ENCODE results near the gene SOX6. TPM values are rescaled to one million over a fixed set of nuclear protein-coding genes. Genes with fewer than 3 reads are reported as not detected.

The SOX6 gene
- total RNA-seq, 1 experiment from 2014 or later = not detected

GRCh38 chr11:16252373-16252772 lies 104.0 kb downstream of the SOX6 start:
- H3K9me3 Mint-ChIP-seq = peaks cover 11 to 15% of the 10 kb centered on the region in 2 experiments
- Histone ChIP-seq H3K4me2 (ENCODE audit: insufficient read depth, insufficient read length, low read length) (no peak overlapping the region), H4K8ac (replicated peaks; ENCODE audit: insufficient read length, low read depth, low read length) (no peak overlapping the region), H2AFZ (ENCODE audit: low read length) (peak overlapping the region; percentile 74), H4K5ac (ENCODE audit: insufficient read length, low read depth, low read length) (no peak overlapping the region), H2BK20ac (ENCODE audit: low read depth, low read length, poor library complexity, severe bottlenecking) (no peak overlapping the region), H3T11ph (ENCODE audit: low read length) (no peak overlapping the region), H3K4ac (ENCODE audit: low read depth, low read length) (no peak overlapping the region), H4K20me1 (ENCODE audit: control insufficient read depth, insufficient read depth, insufficient read length) (no peaks in the 10 kb centered on the region), H3K27ac (ENCODE audit: insufficient read length, low read depth, low read length) (no peak overlapping the region), H3K56ac (ENCODE audit: insufficient read length, low read depth, low read length) (no peak overlapping the region), H3K79me1 (ENCODE audit: insufficient read depth, low read depth, low read length, poor library complexity, severe bottlenecking) (no peaks in the 10 kb centered on the region), H3K27me3 (ENCODE audit: insufficient read depth, low read length) (no peaks in the 10 kb centered on the region), H2BK15ac (ENCODE audit: low read depth, low read length) (no peak overlapping the region), H3K23ac (ENCODE audit: insufficient read length, low read depth, low read length) (no peak overlapping the region), H3K23me2 (ENCODE audit: insufficient read length, low read depth, low read length, poor library complexity, severe bottlenecking) (no peaks in the 10 kb centered on the region), H3K4me1 (ENCODE audit: insufficient read depth, low read length) (no peaks in the 10 kb centered on the region), H3K9me3 (ENCODE audit: control insufficient read depth, low read depth, low read length) (no peaks in the 10 kb centered on the region), H2BK12ac (ENCODE audit: insufficient read length, low read depth, low read length) (no peak overlapping the region), H3K14ac (ENCODE audit: insufficient read depth, low read length) (no peak overlapping the region), H3K18ac (ENCODE audit: insufficient read length, low read depth, low read length) (no peak overlapping the region), H2AK5ac (ENCODE audit: insufficient read length, low read length) (no peak overlapping the region), H2BK5ac (ENCODE audit: insufficient read length, low read length) (no peak overlapping the region), H2BK120ac (ENCODE audit: low read depth, low read length, poor library complexity, severe bottlenecking) (no peak overlapping the region), H3K9ac (ENCODE audit: extremely low read depth, insufficient read length, low read length) (no peak overlapping the region), H3K79me2 (ENCODE audit: insufficient read depth, low read length) (no peaks in the 10 kb centered on the region), H4K91ac (ENCODE audit: insufficient read length, low read depth, low read length) (no peak overlapping the region)
- H3K4me1 Mint-ChIP-seq = peaks cover 5 to 6% of the 10 kb centered on the region in 2 experiments; a peak in 3 of 4 replicates
- peaks cover 4 to 16% (median 6%) of the 10 kb centered on the region in 3 experiments for H3K36me3 Mint-ChIP-seq (ENCODE audit: insufficient read depth in 1 of 3, low read depth in 3 of 3)
- no CpG with 5 or more reads among the region's 4 CpGs for WGBS (ENCODE audit: extremely low coverage, insufficient read length, low lambda C conversion rate)
- H3K27me3 Mint-ChIP-seq (ENCODE audit: low read depth) = peaks cover 6% of the 10 kb centered on the region
- DNase-seq = peak; percentile 32
- no peak overlapping the region for H3K27ac Mint-ChIP-seq
- TF ChIP-seq CTCF (conservative IDR thresholded peaks at IDR 0.05) = peak; percentile 54
- no peak overlapping the region for H3K4me3 Mint-ChIP-seq
